Measurements from ENCODE around the gene TMTC1. TPM values are rescaled to one million over a fixed set of nuclear protein-coding genes. Genes with fewer than 3 reads are reported as not detected.

The TMTC1 gene
- total and polyA plus RNA-seq, 2 of the 8 experiments (the other 6 are each of a cell fraction or from before 2014, with no cell fraction given), result 15.4 to 20.8 TPM

GRCh38 chr12:29662734-29663323 lies 120.9 kb downstream of the TMTC1 start:
- no peak for FAIRE-seq
- Histone ChIP-seq H4K8ac (ENCODE audit: extremely low read depth, insufficient read depth, low read length) (no peak overlapping the region), H3K4me3 (ENCODE audit: extremely low read depth in 1 of 4, insufficient read depth in 2 of 4, low read depth in 3 of 4, low read length in 4 of 4) (no peak overlapping the region), H2BK120ac (replicated peaks; ENCODE audit: low read depth, low read length) (no peak overlapping the region), H3K9ac (replicated peaks in 1 of 4; ENCODE audit: extremely low read depth in 1 of 4, low read depth in 3 of 4, low read length in 3 of 4) (no peak overlapping the region; a peak in 1 of 7 replicates), H4K91ac (replicated peaks; ENCODE audit: insufficient read length, low read length) (no peak overlapping the region), H3K4me1 (replicated peaks in 1 of 4; ENCODE audit: control insufficient read depth in 3 of 4, insufficient read depth in 4 of 4, low read length in 3 of 4) (peaks cover 0 to 7% (median 5%) of the 10 kb centered on the region in 4 experiments; a peak in 4 of 7 replicates), H3K56ac (replicated peaks; ENCODE audit: insufficient read length, low read depth, low read length) (no peak overlapping the region), H3K79me2 (ENCODE audit: control insufficient read depth in 1 of 2, insufficient read depth in 2 of 2, low read length in 2 of 2) (0 out of 4 replicates have a peak, but pooled peaks cover 0 to 5% of the 10 kb centered on the region in 2 experiments), H3K14ac (ENCODE audit: insufficient read length) (no peak overlapping the region), H3K23ac (ENCODE audit: insufficient read length) (no peak overlapping the region), H2AFZ (ENCODE audit: low read length) (no peak overlapping the region), H3K23me2 (ENCODE audit: low read depth, low read length) (no peaks in the 10 kb centered on the region; the same call in 1 of the 2 replicates), H3K27ac (ENCODE audit: low read depth, low read length) (no peak overlapping the region), H2AK5ac (ENCODE audit: low read depth, low read length) (no peak overlapping the region), H3K27me3 (replicated peaks in 1 of 4; ENCODE audit: control insufficient read depth in 3 of 4, extremely low read depth in 1 of 4, insufficient read depth in 3 of 4, low read length in 3 of 4) (no peaks in the 10 kb centered on the region), H4K20me1 (replicated peaks in 1 of 2; ENCODE audit: control insufficient read depth in 1 of 2, insufficient read depth in 2 of 2, low read length in 2 of 2) (no peaks in the 10 kb centered on the region), H4K5ac (ENCODE audit: insufficient read length, low read depth, low read length) (no peak overlapping the region), H3K36me3 (ENCODE audit: control insufficient read depth in 2 of 4, insufficient read depth in 4 of 4, low read length in 3 of 4) (peaks cover 0 to 2% (median 0%) of the 10 kb centered on the region in 4 experiments; a peak in 1 of 8 replicates), H2BK15ac (ENCODE audit: low read length) (no peak overlapping the region), H3K79me1 (ENCODE audit: low read depth, low read length) (no peaks in the 10 kb centered on the region; the same call in 1 of the 2 replicates), H3K18ac (ENCODE audit: extremely low read depth, low read length) (no peak overlapping the region; the same call in 1 of the 2 replicates), H2BK5ac (ENCODE audit: low read depth, low read length) (no peak overlapping the region), H3K9me3 (ENCODE audit: insufficient read depth in 2 of 2, low read depth in 1 of 2, low read length in 1 of 2) (no peaks in the 10 kb centered on the region), H2BK12ac (ENCODE audit: low read depth, low read length) (no peak overlapping the region; the same call in 1 of the 2 replicates), H3K4ac (replicated peaks; ENCODE audit: insufficient read length, low read depth, low read length) (peak overlapping the region; percentile 32), H2BK20ac (ENCODE audit: low read length) (no peak overlapping the region), H3K4me2 (ENCODE audit: insufficient read depth in 1 of 2, low read depth in 2 of 2, low read length in 2 of 2) (no peak overlapping the region)
- WGBS, 2 experiments (ENCODE audit: extremely low coverage in 1 of 2, insufficient coverage in 1 of 2, insufficient read length in 1 of 2, insufficient replicate concordance in 2 of 2, low coverage in 1 of 2, low lambda C conversion rate in 2 of 2, missing lambda C conversion rate in 1 of 2), result 88% methylated on average over 9 of the region's 9 CpGs; no CpG with 5 or more reads in 1 of the 2 experiments
- ChIA-PET POLR2A (ENCODE audit: partially characterized antibody) (interaction anchor here (0.7 kb wide), 1 partner anchor 1091 kb away, joined by 3 read pairs; no protein-coding TSS in a partner anchor), CTCF (ENCODE audit: partially characterized antibody) (interaction anchor here (0.5 to 1.7 kb wide), 3 partner anchors 11 to 81 kb away, joined by 3 to 6 read pairs (median 5); no protein-coding TSS in a partner anchor)
- no peak for DNase-seq (ENCODE audit: low read depth in 1 of 2, low spot score in 2 of 2)
- TF ChIP-seq KDM4A (IDR thresholded peaks at IDR 0.05; ENCODE audit: low read depth, low read length, severe bottlenecking) (no peak), POLR2AphosphoS5 (IDR thresholded peaks at IDR 0.05; ENCODE audit: low read depth, low read length) (no peak), CEBPB (IDR thresholded peaks at IDR 0.05; ENCODE audit: low read depth, low read length) (no peak), NRF1 (IDR thresholded peaks at IDR 0.05; ENCODE audit: low read depth, low read length) (no peak), KDM1A (IDR thresholded peaks at IDR 0.05; ENCODE audit: borderline replicate concordance, low read length) (no peak), RXRA (IDR thresholded peaks at IDR 0.05; ENCODE audit: insufficient read depth, low read depth, low read length) (no peak), CHD2 (IDR thresholded peaks at IDR 0.05; ENCODE audit: low read length) (no peak), KDM5A (IDR thresholded peaks at IDR 0.05; ENCODE audit: low read length) (no peak), POLR2A (IDR thresholded peaks at IDR 0.05; ENCODE audit: control extremely low read depth in 1 of 2, low read depth in 2 of 2, low read length in 2 of 2) (no peak), HDAC6 (IDR thresholded peaks at IDR 0.05; ENCODE audit: low read depth, low read length) (no peak), CHD1 (IDR thresholded peaks at IDR 0.05; ENCODE audit: low read depth, low read length) (no peak), PHF8 (conservative IDR thresholded peaks at IDR 0.05; ENCODE audit: low read depth, low read length) (no peak)
- TF ChIP-seq, protein P1, sequence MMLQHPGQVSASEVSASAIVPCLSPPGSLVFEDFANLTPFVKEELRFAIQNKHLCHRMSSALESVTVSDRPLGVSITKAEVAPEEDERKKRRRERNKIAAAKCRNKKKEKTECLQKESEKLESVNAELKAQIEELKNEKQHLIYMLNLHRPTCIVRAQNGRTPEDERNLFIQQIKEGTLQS (IDR thresholded peaks at IDR 0.05; ENCODE audit: insufficient read depth, low read depth, low read length), result no peak
